ENCODE measurements around the gene CBLN3.

The CBLN3 gene

DNA sequence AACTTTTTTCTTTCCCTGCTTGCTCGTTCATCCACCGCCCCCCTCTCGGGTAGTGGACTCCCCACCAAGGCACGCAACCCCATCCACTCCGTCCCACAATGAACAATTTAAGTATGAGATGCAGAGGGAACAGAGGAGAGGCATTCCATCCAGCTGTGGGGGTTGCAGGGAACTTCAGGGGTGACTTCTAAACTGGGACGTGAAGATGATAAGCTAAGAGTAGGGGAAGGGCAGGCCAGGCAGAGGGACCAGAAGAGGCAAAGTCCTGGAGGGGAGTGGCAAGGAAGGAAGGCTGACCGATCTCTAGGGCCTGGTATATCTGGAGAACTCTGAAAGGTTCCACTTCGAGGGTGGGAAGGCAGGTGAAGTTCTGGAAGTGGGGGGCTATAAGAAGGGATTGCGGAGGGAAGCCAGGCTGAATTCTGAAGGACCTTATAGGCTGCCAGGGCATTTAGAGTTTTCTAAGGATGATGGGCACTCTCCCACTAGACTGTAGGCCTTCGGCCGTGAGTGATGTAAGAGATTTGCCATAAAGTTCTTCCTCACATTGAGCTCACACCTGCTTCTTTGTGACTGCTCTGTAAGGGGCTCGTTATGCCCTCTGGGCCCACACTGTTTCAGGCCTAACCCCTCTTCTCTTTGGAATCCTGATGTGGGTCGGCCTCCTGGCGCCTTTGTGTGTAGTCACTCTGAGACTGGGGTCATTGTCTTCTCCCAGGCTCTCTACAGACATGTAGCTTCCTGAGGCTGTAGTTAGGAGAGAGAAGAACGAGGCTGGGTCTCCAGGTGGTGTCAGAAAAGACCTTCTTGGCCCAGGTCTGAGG is 49.3 kb downstream of the CBLN3 start:
- TF ChIP-seq, protein P1, sequence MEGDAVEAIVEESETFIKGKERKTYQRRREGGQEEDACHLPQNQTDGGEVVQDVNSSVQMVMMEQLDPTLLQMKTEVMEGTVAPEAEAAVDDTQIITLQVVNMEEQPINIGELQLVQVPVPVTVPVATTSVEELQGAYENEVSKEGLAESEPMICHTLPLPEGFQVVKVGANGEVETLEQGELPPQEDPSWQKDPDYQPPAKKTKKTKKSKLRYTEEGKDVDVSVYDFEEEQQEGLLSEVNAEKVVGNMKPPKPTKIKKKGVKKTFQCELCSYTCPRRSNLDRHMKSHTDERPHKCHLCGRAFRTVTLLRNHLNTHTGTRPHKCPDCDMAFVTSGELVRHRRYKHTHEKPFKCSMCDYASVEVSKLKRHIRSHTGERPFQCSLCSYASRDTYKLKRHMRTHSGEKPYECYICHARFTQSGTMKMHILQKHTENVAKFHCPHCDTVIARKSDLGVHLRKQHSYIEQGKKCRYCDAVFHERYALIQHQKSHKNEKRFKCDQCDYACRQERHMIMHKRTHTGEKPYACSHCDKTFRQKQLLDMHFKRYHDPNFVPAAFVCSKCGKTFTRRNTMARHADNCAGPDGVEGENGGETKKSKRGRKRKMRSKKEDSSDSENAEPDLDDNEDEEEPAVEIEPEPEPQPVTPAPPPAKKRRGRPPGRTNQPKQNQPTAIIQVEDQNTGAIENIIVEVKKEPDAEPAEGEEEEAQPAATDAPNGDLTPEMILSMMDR (IDR thresholded peaks at IDR 0.05), result no peak
- no peaks in the 10 kb centered on the region for H3K4me1 ChIP-seq (ENCODE audit: control insufficient read depth in 1 of 2, insufficient read depth in 1 of 2, low read depth in 1 of 2, low read length in 1 of 2)
- no peak overlapping the region for H3K4me3 ChIP-seq (ENCODE audit: low read depth in 1 of 2, low read length in 1 of 2)

DNA sequence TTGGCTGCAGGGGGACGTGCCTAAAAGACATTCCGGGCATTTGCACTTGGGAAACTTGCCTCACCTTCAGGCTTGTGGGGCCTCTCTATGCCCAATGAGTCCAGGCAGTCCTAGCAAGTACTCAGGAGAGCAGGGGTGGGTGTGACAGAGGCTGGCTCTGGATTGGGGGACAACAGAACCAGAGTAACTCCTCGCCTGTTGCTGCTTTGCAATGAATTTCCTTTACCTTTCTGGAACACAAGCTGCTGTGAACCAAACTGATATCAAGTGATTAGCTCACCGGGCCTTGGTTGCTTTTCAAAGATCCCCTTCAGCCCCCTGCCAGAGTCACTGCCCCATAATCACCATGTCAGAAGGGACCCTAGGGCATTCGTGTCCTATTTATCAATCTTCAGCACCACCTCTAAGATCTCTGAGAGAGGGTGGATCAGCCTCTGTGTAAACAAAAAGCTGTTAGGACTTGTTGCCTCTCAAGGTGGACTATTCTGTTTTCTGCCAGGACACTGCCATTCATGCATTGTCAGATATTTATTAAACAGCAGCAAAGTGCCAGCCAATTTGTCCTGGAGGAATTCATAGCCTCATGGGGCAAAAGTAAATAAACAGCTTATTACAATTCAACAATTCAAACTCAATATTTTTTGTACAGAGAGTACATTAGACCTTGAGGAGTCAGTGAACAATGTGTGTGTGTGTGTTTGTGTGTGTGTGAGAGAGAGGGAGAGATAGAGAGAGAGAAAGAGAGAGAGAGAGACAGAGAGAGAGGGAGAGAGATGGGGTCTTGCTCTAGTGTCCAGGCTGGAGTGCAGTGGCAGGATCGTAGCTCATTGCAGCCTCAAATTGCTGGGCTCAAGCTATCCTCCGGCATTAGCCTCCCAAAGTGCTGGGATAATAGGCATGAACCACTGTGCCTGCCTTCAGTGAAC is 50.2 kb downstream of the CBLN3 start:
- TF ChIP-seq, protein P1 (IDR thresholded peaks at IDR 0.05), result no peak
- no peaks in the 10 kb centered on the region for H3K36me3 ChIP-seq
- H3K9me3 ChIP-seq, result no peaks in the 10 kb centered on the region
- no peaks in the 10 kb centered on the region for H3K4me1 ChIP-seq (ENCODE audit: control insufficient read depth in 1 of 2, insufficient read depth in 1 of 2, low read depth in 1 of 2, low read length in 1 of 2)
- peaks cover 22% of the 10 kb centered on the region for H3K27me3 ChIP-seq
- H3K27ac ChIP-seq, result no peak overlapping the region
- H3K4me3 ChIP-seq (ENCODE audit: low read depth in 1 of 2, low read length in 1 of 2), result no peak overlapping the region

More for the DNA sequence above, 49.3 kb downstream of the CBLN3 start:
- H3K27ac ChIP-seq, result no peak overlapping the region
- H3K27me3 ChIP-seq, result peaks cover 22% of the 10 kb centered on the region
- no peaks in the 10 kb centered on the region for H3K36me3 ChIP-seq
- H3K9me3 ChIP-seq, result no peaks in the 10 kb centered on the region

DNA sequence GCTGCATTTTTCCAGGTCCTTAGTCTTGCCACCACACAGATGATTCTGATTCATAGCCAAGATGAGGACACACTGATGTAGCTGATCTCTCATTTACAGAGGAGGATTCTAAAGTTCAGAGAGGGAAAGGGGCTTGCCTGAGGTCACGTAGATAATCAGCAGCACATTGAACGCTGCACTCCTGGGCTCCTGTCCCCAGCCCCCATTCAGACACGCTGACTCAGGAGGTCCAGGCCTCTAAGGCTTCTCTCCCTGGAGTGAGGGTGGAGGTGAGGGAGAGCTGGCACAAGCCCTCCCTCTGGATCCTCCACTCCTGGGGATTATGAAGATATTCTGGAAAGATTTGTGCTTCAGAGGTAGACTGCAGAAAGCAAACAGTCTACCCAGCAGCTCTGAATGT is 51.1 kb downstream of the CBLN3 start:
- H3K27me3 ChIP-seq, result peaks cover 25% of the 10 kb centered on the region
- TF ChIP-seq, protein P1 (IDR thresholded peaks at IDR 0.05), result no peak
- H3K27ac ChIP-seq, result no peak overlapping the region
- no peaks in the 10 kb centered on the region for H3K9me3 ChIP-seq
- no peak overlapping the region for H3K4me3 ChIP-seq (ENCODE audit: low read depth in 1 of 2, low read length in 1 of 2)
- H3K36me3 ChIP-seq, result no peaks in the 10 kb centered on the region
- no peaks in the 10 kb centered on the region for H3K4me1 ChIP-seq (ENCODE audit: control insufficient read depth in 1 of 2, insufficient read depth in 1 of 2, low read depth in 1 of 2, low read length in 1 of 2)

DNA sequence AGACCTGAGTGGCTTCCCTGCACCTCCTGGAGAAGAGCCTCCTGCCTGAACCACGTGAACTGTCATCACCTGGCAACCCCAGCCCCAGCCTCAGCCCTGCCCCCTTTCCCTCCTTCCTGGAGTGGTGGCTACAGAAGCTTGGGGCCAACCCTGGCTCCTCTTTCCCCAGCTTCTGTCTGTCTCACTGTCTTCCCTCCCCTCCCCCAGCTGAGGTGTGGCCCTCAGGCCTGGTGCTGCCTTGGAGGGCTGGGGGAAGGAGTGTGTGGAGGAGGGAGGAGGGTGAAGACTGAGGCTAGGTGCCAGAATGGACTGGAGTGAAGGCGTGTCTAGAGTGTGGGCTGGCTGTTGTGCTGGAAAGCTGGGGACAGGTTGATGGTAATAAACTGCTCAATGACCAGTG is 51.8 kb downstream of the CBLN3 start:
- no peaks in the 10 kb centered on the region for H3K36me3 ChIP-seq
- H3K27ac ChIP-seq, result no peak overlapping the region

DNA sequence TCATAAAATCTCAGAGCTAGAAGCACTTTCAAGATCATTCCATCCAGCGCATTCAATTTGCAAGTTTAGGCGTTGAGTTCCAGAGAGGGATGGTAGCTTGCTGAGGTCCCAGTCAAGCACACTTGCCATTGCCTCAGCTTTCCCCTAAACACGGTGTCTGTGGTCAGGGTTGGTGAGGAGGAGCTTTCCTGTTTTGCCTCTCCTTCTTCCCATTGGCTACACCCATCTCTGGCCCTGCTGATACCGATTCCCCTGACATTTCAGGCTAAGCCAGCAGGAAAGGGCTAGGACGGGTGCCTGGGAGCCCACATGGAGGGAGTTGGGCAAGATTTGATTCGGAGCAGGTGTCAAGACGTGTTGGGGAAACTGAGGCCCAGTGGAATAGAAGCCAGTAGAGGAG is 52.3 kb downstream of the CBLN3 start:
- TF ChIP-seq, protein P1 (IDR thresholded peaks at IDR 0.05), result no peak
- no peak overlapping the region for H3K4me3 ChIP-seq (ENCODE audit: low read depth in 1 of 2, low read length in 1 of 2)
- H3K27me3 ChIP-seq, result peaks cover 25% of the 10 kb centered on the region
- H3K4me1 ChIP-seq (ENCODE audit: control insufficient read depth in 1 of 2, insufficient read depth in 1 of 2, low read depth in 1 of 2, low read length in 1 of 2), result no peaks in the 10 kb centered on the region
- H3K9me3 ChIP-seq, result no peaks in the 10 kb centered on the region
- H3K36me3 ChIP-seq, result no peaks in the 10 kb centered on the region
- H3K27ac ChIP-seq, result no peak overlapping the region

More for the DNA sequence above, 51.8 kb downstream of the CBLN3 start:
- no peaks in the 10 kb centered on the region for H3K9me3 ChIP-seq
- peaks cover 25% of the 10 kb centered on the region for H3K27me3 ChIP-seq
- no peaks in the 10 kb centered on the region for H3K4me1 ChIP-seq (ENCODE audit: control insufficient read depth in 1 of 2, insufficient read depth in 1 of 2, low read depth in 1 of 2, low read length in 1 of 2)
- TF ChIP-seq, protein P1 (IDR thresholded peaks at IDR 0.05), result no peak
- no peak overlapping the region for H3K4me3 ChIP-seq (ENCODE audit: low read depth in 1 of 2, low read length in 1 of 2)
